ENCODE measurements around the gene OR7G2. TPM values are rescaled to one million over a fixed set of nuclear protein-coding genes. Genes with fewer than 3 reads are reported as not detected.

OR7G2 gene
- total RNA-seq, 1 donor from 2014 or later = not detected

DNA sequence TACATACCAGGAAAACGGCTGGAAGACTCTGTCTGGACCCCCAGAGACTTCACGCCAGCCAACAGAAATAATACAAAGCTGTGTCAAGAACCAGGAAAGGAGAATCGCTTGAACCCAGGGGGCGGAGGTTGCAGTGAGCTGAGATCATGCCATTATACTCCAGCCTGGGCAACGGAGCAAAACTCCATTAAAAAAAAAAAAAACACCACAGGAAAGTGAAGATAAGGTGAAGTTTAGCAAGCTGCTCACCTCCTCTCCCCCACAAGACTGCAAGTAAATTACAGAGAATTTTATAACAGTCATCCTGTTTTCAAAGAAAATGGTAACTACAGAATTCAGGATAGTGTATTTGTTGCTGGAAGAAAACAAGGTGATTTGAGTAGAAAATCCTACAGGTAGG is 9.3 kb upstream of the OR7G2 start:
- H3K4me1 Mint-ChIP-seq (ENCODE audit: low read depth, unreplicated experiment) = no peaks in the 10 kb centered on the region
- no peaks in the 10 kb centered on the region for H3K36me3 ChIP-seq (ENCODE audit: insufficient read depth, low read length)
- H3K27me3 ChIP-seq (ENCODE audit: insufficient read depth, low read length) = no peaks in the 10 kb centered on the region
- H3K27me3 Mint-ChIP-seq (ENCODE audit: low read depth, unreplicated experiment) = no peaks in the 10 kb centered on the region
- no peaks in the 10 kb centered on the region for H3K4me1 ChIP-seq (ENCODE audit: insufficient read depth, low read length)
- H3K4me3 Mint-ChIP-seq (ENCODE audit: unreplicated experiment) = no peak overlapping the region
- no peaks in the 10 kb centered on the region for H4K20me1 ChIP-seq (ENCODE audit: insufficient read depth, low read length)
- H3K36me3 Mint-ChIP-seq (ENCODE audit: low read depth, unreplicated experiment) = no peaks in the 10 kb centered on the region
- no peak for TF ChIP-seq EZH2 (IDR thresholded peaks at IDR 0.05; ENCODE audit: insufficient read depth, low read length)
- TF ChIP-seq, protein P1, sequence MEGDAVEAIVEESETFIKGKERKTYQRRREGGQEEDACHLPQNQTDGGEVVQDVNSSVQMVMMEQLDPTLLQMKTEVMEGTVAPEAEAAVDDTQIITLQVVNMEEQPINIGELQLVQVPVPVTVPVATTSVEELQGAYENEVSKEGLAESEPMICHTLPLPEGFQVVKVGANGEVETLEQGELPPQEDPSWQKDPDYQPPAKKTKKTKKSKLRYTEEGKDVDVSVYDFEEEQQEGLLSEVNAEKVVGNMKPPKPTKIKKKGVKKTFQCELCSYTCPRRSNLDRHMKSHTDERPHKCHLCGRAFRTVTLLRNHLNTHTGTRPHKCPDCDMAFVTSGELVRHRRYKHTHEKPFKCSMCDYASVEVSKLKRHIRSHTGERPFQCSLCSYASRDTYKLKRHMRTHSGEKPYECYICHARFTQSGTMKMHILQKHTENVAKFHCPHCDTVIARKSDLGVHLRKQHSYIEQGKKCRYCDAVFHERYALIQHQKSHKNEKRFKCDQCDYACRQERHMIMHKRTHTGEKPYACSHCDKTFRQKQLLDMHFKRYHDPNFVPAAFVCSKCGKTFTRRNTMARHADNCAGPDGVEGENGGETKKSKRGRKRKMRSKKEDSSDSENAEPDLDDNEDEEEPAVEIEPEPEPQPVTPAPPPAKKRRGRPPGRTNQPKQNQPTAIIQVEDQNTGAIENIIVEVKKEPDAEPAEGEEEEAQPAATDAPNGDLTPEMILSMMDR (IDR thresholded peaks at IDR 0.05; ENCODE audit: insufficient read depth, low read depth, low read length) = no peak
- no peaks in the 10 kb centered on the region for H3K79me2 ChIP-seq (ENCODE audit: insufficient read depth, low read length)
- H2AFZ ChIP-seq (ENCODE audit: low read depth, low read length) = no peak overlapping the region
- H3K9me3 ChIP-seq (ENCODE audit: insufficient read depth, low read depth, low read length) = no peaks in the 10 kb centered on the region
- H3K4me3 ChIP-seq (ENCODE audit: insufficient read depth, low read depth, low read length) = no peak overlapping the region
- H3K9ac ChIP-seq (ENCODE audit: low read length) = no peak overlapping the region
- no peak overlapping the region for H3K27ac Mint-ChIP-seq (ENCODE audit: unreplicated experiment)
- no peak overlapping the region for H3K4me2 ChIP-seq (ENCODE audit: low read length)
- H3K27ac ChIP-seq (ENCODE audit: low read depth, low read length) = no peak overlapping the region
- DNase-seq (ENCODE audit: low read depth) (no peak), FAIRE-seq (no peak)
- H3K9me3 Mint-ChIP-seq (ENCODE audit: unreplicated experiment) = peaks cover 11% of the 10 kb centered on the region

DNA sequence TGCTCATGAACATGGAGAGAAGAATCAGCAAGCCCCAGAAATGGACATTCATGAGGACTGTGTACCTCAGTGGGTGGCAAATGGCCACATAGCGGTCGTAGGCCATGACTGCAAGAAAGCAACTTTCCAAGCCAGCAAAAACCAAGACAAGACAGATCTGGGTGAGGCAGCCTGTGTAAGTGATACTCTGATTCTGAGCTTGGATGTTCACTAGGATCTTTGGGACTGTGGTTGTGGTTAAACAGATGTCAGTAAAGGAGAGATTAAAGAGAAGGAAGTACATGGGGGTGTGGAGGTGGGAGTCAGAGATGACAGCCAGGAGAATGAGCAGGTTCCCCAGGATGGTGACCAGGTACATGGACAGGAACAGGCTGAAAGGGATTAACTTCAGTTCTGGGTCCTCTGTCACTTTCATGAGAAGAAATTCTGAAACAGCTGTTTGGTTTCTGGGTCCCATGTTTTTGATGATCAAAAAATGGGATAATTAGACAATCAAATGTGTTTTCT is 8.1 kb upstream of the OR7G2 start, which contains the start of gene OR7G1:
Gene OR7G1, minus strand, starts transcription at position 457 of the 507 bp plus-strand sequence. Its CDS starts 0 bp downstream, at position 457.
- Histone ChIP-seq H3K36me3 (ENCODE audit: insufficient read depth, low read length) (no peaks in the 10 kb centered on the region), H3K9ac (ENCODE audit: low read length) (no peak within 1 kb of the TSS), H4K20me1 (ENCODE audit: insufficient read depth, low read length) (no peaks in the 10 kb centered on the region), H3K27ac (ENCODE audit: low read depth, low read length) (no peak within 1 kb of the TSS), H3K9me3 (ENCODE audit: insufficient read depth, low read depth, low read length) (no peaks in the 10 kb centered on the region), H3K79me2 (ENCODE audit: insufficient read depth, low read length) (no peaks in the 10 kb centered on the region), H3K27me3 (ENCODE audit: insufficient read depth, low read length) (no peaks in the 10 kb centered on the region), H3K4me1 (ENCODE audit: insufficient read depth, low read length) (no peaks in the 10 kb centered on the region), H2AFZ (ENCODE audit: low read depth, low read length) (no peak within 1 kb of the TSS), H3K4me2 (ENCODE audit: low read length) (no peak within 1 kb of the TSS), H3K4me3 (ENCODE audit: insufficient read depth, low read depth, low read length) (no peak within 1 kb of the TSS)
- Mint-ChIP-seq H3K36me3 (ENCODE audit: low read depth, unreplicated experiment) (no peaks in the 10 kb centered on the region), H3K27ac (ENCODE audit: unreplicated experiment) (no peak within 1 kb of the TSS), H3K9me3 (ENCODE audit: unreplicated experiment) (peaks cover 11% of the 10 kb centered on the region), H3K27me3 (ENCODE audit: low read depth, unreplicated experiment) (no peaks in the 10 kb centered on the region), H3K4me3 (ENCODE audit: unreplicated experiment) (no peak within 1 kb of the TSS), H3K4me1 (ENCODE audit: low read depth, unreplicated experiment) (no peaks in the 10 kb centered on the region)
- TF ChIP-seq EZH2 (IDR thresholded peaks at IDR 0.05; ENCODE audit: insufficient read depth, low read length) = no peak
- FAIRE-seq = no peak
- DNase-seq (ENCODE audit: low read depth) = no peak

- H3K9me3 Mint-ChIP-seq (ENCODE audit: unreplicated experiment) = peaks cover 10% of the 10 kb centered on the region
- H3K4me2 ChIP-seq (ENCODE audit: low read length) = no peak overlapping the region
These were observed 2.7 kb upstream of the OR7G2 start for GRCh38 chr19:9109959-9110358.

More at GRCh38 chr19:9109959-9110358, 2.7 kb upstream of the OR7G2 start:
- Mint-ChIP-seq H3K4me3 (ENCODE audit: unreplicated experiment) (no peak overlapping the region), H3K36me3 (ENCODE audit: low read depth, unreplicated experiment) (no peaks in the 10 kb centered on the region), H3K27ac (ENCODE audit: unreplicated experiment) (no peak overlapping the region), H3K4me1 (ENCODE audit: low read depth, unreplicated experiment) (no peaks in the 10 kb centered on the region), H3K27me3 (ENCODE audit: low read depth, unreplicated experiment) (no peaks in the 10 kb centered on the region)
- no peak overlapping the region for H3K4me3 ChIP-seq (ENCODE audit: insufficient read depth, low read depth, low read length)
- no peaks in the 10 kb centered on the region for H3K9me3 ChIP-seq (ENCODE audit: insufficient read depth, low read depth, low read length)
- H3K9ac ChIP-seq (ENCODE audit: low read length) = no peak overlapping the region
- FAIRE-seq (no peak), DNase-seq (ENCODE audit: low read depth) (no peak)
- H3K4me1 ChIP-seq (ENCODE audit: insufficient read depth, low read length) = no peaks in the 10 kb centered on the region
- no peaks in the 10 kb centered on the region for H3K36me3 ChIP-seq (ENCODE audit: insufficient read depth, low read length)
- H3K27me3 ChIP-seq (ENCODE audit: insufficient read depth, low read length) = no peaks in the 10 kb centered on the region
- no peaks in the 10 kb centered on the region for H4K20me1 ChIP-seq (ENCODE audit: insufficient read depth, low read length)
- TF ChIP-seq, protein P1 (IDR thresholded peaks at IDR 0.05; ENCODE audit: insufficient read depth, low read depth, low read length) = no peak
- TF ChIP-seq EZH2 (IDR thresholded peaks at IDR 0.05; ENCODE audit: insufficient read depth, low read length) = no peak
- H2AFZ ChIP-seq (ENCODE audit: low read depth, low read length) = no peak overlapping the region
- no peaks in the 10 kb centered on the region for H3K79me2 ChIP-seq (ENCODE audit: insufficient read depth, low read length)
- H3K27ac ChIP-seq (ENCODE audit: low read depth, low read length) = no peak overlapping the region

Measured in astrocyte (in vitro differentiated cells and primary cell).